Fibroblast of villous mesenchyme (primary cell): ENCODE measurements around the gene FCN3. TPM values are rescaled to one million over a fixed set of nuclear protein-coding genes. Genes with fewer than 3 reads are reported as not detected.

ENCODE experiments used
- DNase-seq: peaks from one replicate; pipeline ENCODE4 v3.0.0-alpha.2; 2010; ENCODE audit warnings: low read depth
- H3K4me3 ChIP-seq: 2 replicates; pipeline ENCODE4 v1.5.1; 2011; ENCODE audit warnings: low read depth, mild to moderate bottlenecking, low read length
- total RNA-seq: library from RNA; depleted of rRNA; stranded (reverse); fragments of >200 nt; gene quantifications from 2 replicates; pipeline ENCODE4 v1.2.3, GENCODE V29; 2012
- TF ChIP-seq, protein P1 (sequence below): IDR thresholded peaks from 2 replicates; pipeline ENCODE4 v1.5.1; 2012; ENCODE audit warnings: low read depth, mild to moderate bottlenecking, low read length; ENCODE audit not compliant: insufficient read depth

Gene FCN3
- total RNA-seq, 1 donor = not detected

DNA sequence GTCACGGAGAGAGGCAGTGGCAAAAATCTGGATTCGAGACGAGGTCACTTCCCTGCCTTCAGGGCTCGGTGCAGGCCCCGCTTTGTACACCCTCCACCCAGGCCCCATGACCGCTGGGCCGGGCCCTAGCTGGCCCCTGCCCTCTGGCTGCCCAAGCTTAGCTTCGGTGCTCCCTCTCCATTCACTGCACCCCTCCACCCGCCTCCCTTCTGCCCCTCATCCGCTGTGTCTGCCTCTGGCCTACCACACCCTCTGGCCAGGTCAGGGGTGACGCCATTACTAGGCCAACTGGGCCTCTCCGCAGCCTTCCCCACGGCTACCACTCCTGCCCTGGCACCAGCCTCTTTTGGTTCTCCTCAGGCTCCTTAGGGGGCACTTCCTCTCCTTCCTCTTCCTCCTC lies 9.0 kb upstream of the FCN3 start:
- DNase-seq = no peak
- TF ChIP-seq, protein P1, sequence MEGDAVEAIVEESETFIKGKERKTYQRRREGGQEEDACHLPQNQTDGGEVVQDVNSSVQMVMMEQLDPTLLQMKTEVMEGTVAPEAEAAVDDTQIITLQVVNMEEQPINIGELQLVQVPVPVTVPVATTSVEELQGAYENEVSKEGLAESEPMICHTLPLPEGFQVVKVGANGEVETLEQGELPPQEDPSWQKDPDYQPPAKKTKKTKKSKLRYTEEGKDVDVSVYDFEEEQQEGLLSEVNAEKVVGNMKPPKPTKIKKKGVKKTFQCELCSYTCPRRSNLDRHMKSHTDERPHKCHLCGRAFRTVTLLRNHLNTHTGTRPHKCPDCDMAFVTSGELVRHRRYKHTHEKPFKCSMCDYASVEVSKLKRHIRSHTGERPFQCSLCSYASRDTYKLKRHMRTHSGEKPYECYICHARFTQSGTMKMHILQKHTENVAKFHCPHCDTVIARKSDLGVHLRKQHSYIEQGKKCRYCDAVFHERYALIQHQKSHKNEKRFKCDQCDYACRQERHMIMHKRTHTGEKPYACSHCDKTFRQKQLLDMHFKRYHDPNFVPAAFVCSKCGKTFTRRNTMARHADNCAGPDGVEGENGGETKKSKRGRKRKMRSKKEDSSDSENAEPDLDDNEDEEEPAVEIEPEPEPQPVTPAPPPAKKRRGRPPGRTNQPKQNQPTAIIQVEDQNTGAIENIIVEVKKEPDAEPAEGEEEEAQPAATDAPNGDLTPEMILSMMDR = no peak
- H3K4me3 ChIP-seq = no peak overlapping the region

- TF ChIP-seq, protein P1 = no peak
- no peak for DNase-seq
- no peak within 1 kb of the TSS for H3K4me3 ChIP-seq
Measured at GRCh38 chr1:27383039-27383605, 8.5 kb upstream of the FCN3 start, which contains the start of gene CD164L2. TSS of gene CD164L2 (minus strand) at chr1:27383333. CDS start at chr1:27383239, 94 bp downstream.

DNA sequence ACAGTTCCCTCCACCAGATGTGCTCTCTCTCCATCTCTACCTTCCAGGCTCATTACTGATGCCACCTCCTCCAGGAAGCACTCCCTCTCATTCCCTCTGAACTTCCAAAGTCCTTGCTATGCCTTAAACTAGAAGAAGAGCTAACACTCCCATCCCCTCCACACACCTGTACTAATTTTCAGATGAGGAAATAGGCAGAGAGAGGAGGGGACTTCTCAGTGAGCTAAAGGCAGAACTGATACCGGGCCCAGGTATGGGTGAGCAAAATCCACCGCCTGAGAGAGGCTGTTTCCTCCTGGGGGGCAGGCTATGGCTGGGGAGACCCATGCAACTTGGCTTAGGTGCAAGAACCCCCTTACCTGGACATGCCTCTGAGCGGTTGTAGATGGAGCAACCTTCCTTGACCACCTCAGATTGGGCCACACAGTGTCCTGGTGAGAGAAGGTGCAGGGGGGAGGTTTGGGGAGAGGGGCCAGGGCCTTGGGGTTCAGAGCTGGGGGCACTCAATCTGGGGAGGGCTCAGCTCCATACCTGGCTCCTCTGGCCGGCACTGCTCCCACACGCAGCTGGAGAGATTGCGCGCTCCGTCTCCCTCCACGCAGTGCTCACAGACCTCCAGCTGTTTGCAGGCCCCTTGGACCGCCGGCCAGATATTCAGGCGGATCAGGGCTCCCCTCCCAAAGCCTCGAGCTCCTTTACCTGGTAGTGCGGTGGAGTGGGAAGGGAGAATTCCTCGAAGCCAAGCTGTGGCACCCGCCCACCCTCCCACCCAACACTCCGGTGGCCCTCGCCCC lies 7.5 kb upstream of the FCN3 start:
- no peak overlapping the region for H3K4me3 ChIP-seq
- DNase-seq = no peak
- TF ChIP-seq, protein P1 = no peak

DNA sequence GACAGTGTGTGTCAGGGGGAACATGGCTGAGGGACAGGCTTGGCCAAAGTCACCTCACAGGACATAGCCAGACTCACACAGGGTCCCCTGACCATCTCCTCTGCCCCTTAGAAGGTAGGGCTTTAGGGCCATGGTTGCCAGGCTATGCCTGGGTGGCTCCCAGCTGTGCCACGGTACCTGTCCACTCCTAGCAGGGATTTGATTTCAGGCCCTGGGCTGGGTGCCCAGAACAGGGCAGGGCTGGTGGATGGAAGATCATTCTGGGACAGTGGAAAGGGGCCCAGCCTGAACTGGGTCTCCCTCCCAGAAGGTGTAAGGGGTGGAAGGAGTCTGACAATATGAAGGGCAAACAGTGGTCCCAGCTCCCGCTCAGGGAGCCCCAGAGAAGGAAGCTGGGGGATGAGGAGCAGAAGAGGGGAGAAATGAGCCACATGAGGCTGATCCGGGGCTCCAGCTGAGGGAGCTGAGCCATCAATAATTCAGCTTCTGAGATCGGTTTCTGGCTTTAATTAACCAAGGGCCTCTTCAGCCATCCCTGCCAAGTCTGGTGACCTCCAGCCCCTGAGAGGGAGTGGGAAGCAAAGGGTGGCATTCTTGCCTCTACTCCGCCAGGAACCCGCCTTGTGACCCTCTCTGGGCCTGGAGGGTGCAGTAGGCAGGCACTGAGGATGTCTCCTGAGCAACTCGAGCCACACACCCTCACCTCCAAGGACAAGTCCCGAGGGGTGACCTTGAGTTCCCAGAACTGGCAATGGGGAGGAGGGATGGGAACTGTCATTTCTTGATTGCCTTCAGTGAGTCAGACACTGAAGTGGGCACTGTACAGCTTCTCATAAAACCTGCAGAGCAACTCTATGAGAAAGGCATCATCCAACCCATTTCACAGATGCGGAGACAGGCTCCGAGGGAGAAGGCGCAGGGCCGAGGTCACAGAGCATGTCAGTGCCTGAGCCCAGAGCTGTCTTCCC lies 6.4 kb upstream of the FCN3 start:
- TF ChIP-seq, protein P1 = no peak

GRCh38 chr1:27380224-27380623 lies 5.6 kb upstream of the FCN3 start:
- no peak for DNase-seq
- H3K4me3 ChIP-seq = no peak overlapping the region
- TF ChIP-seq, protein P1 = no peak

More for the DNA sequence above, 6.4 kb upstream of the FCN3 start:
- H3K4me3 ChIP-seq = no peak overlapping the region
- DNase-seq = no peak

GRCh38 chr1:27379564-27380122 lies 5.0 kb upstream of the FCN3 start:
- H3K4me3 ChIP-seq = no peak overlapping the region
- no peak for DNase-seq
- TF ChIP-seq, protein P1 = no peak
